Psoas muscle (tissue), 8 donors: ENCODE results near the gene WNT9B. TPM values are rescaled to one million over a fixed set of nuclear protein-coding genes. Genes with fewer than 3 reads are reported as not detected.

Source experiments
- ATAC-seq, 4 donors: fragments of 200-7000 bp; cut with Tn5 transposase; one replicate each; pipeline ENCODE4 v1.9.1; 2020; ENCODE audit warnings: moderate library complexity in 3 of 4, mild to moderate bottlenecking in 2 of 4
- DNase-seq, 2 donors: peaks; one replicate each; pipeline ENCODE4 v3.0.0-alpha.2; 2020
- H3K27ac ChIP-seq: fragments of 200-600 bp; one replicate; pipeline ENCODE4 v1.8.0; 2022
- H3K27me3 ChIP-seq, 3 donors: fragments of 200-600 bp in 1 of 3; one replicate each; pipeline versions ENCODE4 v1.6.1 to v1.8.0; 2013 to 2022; ENCODE audit warnings: low read length in 2 of 3, mild to moderate bottlenecking in 2 of 3, moderate library complexity in 1 of 3; ENCODE audit not compliant: insufficient read depth in 3 of 3
- H3K36me3 ChIP-seq, 2 donors: fragments of 200-600 bp in 1 of 2; one replicate each; pipeline versions ENCODE4 v1.6.1 to v1.8.0; 2013 to 2022; ENCODE audit warnings: low read depth in 1 of 2, mild to moderate bottlenecking in 1 of 2, moderate library complexity in 1 of 2; ENCODE audit not compliant: insufficient read depth in 1 of 2
- H3K4me1 ChIP-seq: fragments of 200-600 bp; one replicate; pipeline ENCODE4 v1.8.0; 2022
- H3K4me3 ChIP-seq: fragments of 200-600 bp; one replicate; pipeline ENCODE4 v1.8.0; 2022; ENCODE audit warnings: mild to moderate bottlenecking
- H3K9me3 ChIP-seq: fragments of 200-600 bp; one replicate; pipeline ENCODE4 v1.8.0; 2022
- WGBS, 3 donors: extraction: QIAGEN DNeasy Blood & Tissue Kit; methylation state at CpG; one replicate each; pipeline versions ENCODE4 v1.1.6 to v1.1.7; 2013; 5-methylcytosine and 5-hydroxymethylcytosine counted together
- intact Hi-C, 2 donors: fragments of 100-400 bp; cut with DNase I; formaldehyde crosslinking; loops; one replicate each; pipeline versions ENCODE4 v1.11.0 to v1.14.2; 2022
- polyA plus RNA-seq, 3 donors: library from polyadenylated mRNA; stranded (reverse); fragments of 200-250 nt; gene quantifications; one replicate each; pipeline ENCODE4 v1.2.3, GENCODE V29; 2013
- total RNA-seq, 4 donors: library from RNA; stranded (reverse); fragmentation: NEBNext Ultra II Directional in 2 of 4; extraction: Animal tissue kit (Norgen Biotek cat#: 25700) in 2 of 4; gene quantifications; one replicate each; pipeline versions ENCODE4 v1.2.1 to v1.2.4, GENCODE V29; 2021 to 2023
- TF ChIP-seq, protein P1 (sequence below): fragments of 200-600 bp; IDR thresholded peaks from one replicate; pipeline ENCODE4 v1.8.0; 2022; ENCODE audit warnings: antibody characterized with exemption
- donor health status: healthy with polysubstance abuse.
- donor health status: DM: no; HTN: no; CAD: no; lungs with moderate emphysema.
- donor health status: Bipolar disorder and iron deficiency.
- donor health status: healthy.
- donor health status: DM: yes; HTN: yes; CAD: no.
- donor health status: DM: no; HTN: no; CAD: no.
- donor health status: DM: no; HTN: no; CAD: no.
- donor health status: DM: yes; HTN: yes; CAD: no.

The WNT9B gene
- total and polyA plus RNA-seq, 7 donors, result 0.05 to 0.32 (median 0.13) TPM; not detected in 3

DNA sequence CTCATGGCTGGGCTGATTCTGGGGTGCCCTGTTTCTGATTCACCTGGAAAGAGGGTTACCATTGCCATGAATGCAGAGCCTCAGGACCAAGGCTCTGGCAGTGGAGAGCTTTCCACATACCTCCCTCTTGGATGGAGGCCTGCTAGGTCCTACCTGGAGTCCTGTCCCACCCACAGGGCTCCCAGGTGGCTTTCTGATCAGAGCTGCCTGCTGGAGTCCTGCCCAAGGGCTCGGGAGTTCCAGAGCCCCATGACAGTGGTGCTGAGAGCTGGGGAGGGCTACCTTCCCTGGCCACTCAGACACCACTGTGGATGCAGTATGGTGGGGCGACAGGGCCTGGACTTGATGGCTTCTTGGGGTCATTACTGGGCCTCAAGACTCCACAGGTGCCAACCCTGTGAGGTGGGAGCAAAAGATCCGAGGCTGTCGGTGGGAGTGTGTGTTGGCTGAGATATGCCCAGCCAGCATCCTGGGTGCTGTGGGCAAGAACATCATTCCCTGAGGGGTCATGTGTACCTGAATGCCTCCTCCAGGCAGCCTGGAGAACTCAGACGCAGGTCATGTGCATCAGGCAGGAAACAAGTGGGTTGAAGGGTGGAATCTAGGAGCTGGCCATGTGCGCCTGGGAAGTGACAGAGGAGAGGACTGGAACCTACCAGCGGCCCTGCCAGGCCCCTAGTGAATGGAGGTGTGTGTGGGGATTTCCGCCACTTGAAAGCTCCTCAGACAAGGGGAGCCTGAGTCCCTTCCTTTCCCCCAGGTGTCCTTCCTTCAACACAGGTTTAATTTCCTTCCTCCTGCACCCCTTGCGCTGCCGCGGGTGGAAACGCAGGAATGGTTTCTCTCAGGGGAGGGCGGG is 30.6 kb upstream of the WNT9B start:
- Histone ChIP-seq H3K27me3 (peaks cover 0 to 73% (median 47%) of the 10 kb centered on the region in 3 donors), H3K4me1 (peaks cover 15% of the 10 kb centered on the region), H3K36me3 (no peaks in the 10 kb centered on the region), H3K27ac (no peak overlapping the region), H3K4me3 (no peak overlapping the region), H3K9me3 (no peaks in the 10 kb centered on the region)
- intact Hi-C loops, result no loop called here
- TF ChIP-seq, protein P1, sequence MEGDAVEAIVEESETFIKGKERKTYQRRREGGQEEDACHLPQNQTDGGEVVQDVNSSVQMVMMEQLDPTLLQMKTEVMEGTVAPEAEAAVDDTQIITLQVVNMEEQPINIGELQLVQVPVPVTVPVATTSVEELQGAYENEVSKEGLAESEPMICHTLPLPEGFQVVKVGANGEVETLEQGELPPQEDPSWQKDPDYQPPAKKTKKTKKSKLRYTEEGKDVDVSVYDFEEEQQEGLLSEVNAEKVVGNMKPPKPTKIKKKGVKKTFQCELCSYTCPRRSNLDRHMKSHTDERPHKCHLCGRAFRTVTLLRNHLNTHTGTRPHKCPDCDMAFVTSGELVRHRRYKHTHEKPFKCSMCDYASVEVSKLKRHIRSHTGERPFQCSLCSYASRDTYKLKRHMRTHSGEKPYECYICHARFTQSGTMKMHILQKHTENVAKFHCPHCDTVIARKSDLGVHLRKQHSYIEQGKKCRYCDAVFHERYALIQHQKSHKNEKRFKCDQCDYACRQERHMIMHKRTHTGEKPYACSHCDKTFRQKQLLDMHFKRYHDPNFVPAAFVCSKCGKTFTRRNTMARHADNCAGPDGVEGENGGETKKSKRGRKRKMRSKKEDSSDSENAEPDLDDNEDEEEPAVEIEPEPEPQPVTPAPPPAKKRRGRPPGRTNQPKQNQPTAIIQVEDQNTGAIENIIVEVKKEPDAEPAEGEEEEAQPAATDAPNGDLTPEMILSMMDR, result no peak
- no peak for ATAC-seq
- no peak for DNase-seq
- 40 to 50% (median 46%) methylated on average over 13 of the region's 13 CpGs for WGBS, 3 donors

DNA sequence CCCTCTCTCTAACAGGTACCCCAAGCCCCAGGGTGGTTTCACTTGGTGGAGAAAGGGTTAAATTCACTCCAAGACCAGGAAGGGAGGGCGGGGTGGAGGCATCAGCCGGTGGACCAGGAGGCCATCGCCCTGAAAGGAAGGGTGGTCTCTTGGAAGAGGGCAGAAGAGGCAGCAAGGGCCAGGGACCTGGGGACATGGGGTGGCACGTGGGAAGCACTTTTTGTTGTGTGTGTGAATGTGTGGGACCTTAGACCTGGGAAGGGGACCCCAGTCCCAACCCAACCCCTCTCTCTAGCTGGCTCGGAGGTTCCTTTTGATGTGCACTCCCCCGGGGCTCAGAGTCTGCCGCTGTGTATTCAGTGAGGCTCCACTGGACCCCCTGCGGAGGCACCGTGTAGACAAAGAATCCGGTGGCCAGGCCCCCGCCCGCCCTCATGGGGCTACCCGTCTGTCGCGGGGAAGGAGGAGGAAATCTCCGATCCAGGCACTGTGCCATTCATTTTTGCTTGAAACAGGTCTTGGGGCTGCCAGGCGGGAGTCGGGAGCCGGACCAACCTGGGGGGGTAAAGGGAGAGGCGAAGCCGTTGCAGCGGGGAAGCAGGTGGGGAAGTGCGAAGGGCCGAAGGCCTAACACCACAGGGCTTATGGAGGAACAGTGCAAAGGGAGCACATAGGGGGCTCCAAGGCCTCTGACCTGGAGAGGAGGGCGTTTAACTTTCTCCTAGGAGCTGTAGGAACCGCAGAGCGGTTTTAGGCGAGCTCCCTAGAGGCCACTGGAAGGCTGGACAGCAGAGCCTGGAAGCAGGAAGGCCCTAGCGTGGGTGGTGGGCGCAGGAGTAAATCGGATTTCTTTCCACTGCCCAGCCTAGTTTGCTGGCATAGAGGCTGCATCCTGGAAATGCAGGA is 29.6 kb upstream of the WNT9B start:
- peak in 3 of 4 donors; percentile 6 to 26 (median 21) for ATAC-seq
- DNase-seq, result peak in 1 of 2 donors; percentile 15
- H3K36me3 ChIP-seq, result no peaks in the 10 kb centered on the region
- intact Hi-C loops, result no loop called here
- H3K9me3 ChIP-seq, result no peaks in the 10 kb centered on the region
- no peak overlapping the region for H3K4me3 ChIP-seq
- peaks cover 15% of the 10 kb centered on the region for H3K4me1 ChIP-seq
- peaks cover 0 to 67% (median 41%) of the 10 kb centered on the region in 3 donors for H3K27me3 ChIP-seq
- TF ChIP-seq, protein P1, result no peak
- WGBS, 3 donors, result 12 to 18% (median 18%) methylated on average over 31 of the region's 31 CpGs
- no peak overlapping the region for H3K27ac ChIP-seq

GRCh38 chr17:46822388-46822921 is 28.9 kb upstream of the WNT9B start:
- no peak overlapping the region for H3K4me3 ChIP-seq
- H3K27ac ChIP-seq, result no peak overlapping the region
- H3K9me3 ChIP-seq, result no peaks in the 10 kb centered on the region
- DNase-seq (peak in 1 of 2 donors; percentile 38), ATAC-seq (peak; percentile 46 to 73 (median 60))
- TF ChIP-seq, protein P1, result peak; percentile 70
- peaks cover 15% of the 10 kb centered on the region for H3K4me1 ChIP-seq
- H3K27me3 ChIP-seq, result peaks cover 0 to 60% (median 34%) of the 10 kb centered on the region in 3 donors
- WGBS, 3 donors, result 22 to 24% (median 24%) methylated on average over 21 to 35 of the region's 35 CpGs
- intact Hi-C loops, result no loop called here
- no peaks in the 10 kb centered on the region for H3K36me3 ChIP-seq

DNA sequence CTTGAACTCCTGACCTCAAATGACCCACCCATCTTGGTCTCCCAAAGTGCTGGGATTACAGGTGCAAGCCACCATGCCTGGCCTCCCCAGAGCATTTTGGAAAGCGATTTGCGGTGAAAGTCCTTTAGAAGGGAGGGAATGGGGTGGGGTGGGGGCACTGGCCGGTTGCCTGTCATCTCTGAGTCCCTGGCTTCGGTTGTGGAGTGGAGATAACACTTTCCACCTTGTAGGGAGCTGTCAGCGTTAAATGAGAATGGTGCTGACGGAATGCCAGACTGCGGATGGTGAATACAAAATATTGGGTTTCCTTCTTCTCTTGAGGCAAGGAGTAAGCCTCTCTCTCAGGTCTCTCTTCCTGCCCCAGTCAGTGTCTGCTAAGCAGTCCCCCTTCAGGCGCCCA is 27.7 kb upstream of the WNT9B start:
- ATAC-seq, result no peak
- peak in 1 of 2 donors; percentile 11 for DNase-seq
- Histone ChIP-seq H3K36me3 (no peaks in the 10 kb centered on the region), H3K4me1 (peaks cover 10% of the 10 kb centered on the region), H3K4me3 (no peak overlapping the region), H3K27ac (no peak overlapping the region), H3K27me3 (peaks cover 0 to 48% (median 26%) of the 10 kb centered on the region in 3 donors), H3K9me3 (no peaks in the 10 kb centered on the region)
- intact Hi-C loops, result no loop called here
- 72 to 75% (median 72%) methylated on average over 8 of the region's 8 CpGs for WGBS, 3 donors
- TF ChIP-seq, protein P1, result no peak
